Measurements from ENCODE around the gene L3MBTL4.

The L3MBTL4 gene

DNA sequence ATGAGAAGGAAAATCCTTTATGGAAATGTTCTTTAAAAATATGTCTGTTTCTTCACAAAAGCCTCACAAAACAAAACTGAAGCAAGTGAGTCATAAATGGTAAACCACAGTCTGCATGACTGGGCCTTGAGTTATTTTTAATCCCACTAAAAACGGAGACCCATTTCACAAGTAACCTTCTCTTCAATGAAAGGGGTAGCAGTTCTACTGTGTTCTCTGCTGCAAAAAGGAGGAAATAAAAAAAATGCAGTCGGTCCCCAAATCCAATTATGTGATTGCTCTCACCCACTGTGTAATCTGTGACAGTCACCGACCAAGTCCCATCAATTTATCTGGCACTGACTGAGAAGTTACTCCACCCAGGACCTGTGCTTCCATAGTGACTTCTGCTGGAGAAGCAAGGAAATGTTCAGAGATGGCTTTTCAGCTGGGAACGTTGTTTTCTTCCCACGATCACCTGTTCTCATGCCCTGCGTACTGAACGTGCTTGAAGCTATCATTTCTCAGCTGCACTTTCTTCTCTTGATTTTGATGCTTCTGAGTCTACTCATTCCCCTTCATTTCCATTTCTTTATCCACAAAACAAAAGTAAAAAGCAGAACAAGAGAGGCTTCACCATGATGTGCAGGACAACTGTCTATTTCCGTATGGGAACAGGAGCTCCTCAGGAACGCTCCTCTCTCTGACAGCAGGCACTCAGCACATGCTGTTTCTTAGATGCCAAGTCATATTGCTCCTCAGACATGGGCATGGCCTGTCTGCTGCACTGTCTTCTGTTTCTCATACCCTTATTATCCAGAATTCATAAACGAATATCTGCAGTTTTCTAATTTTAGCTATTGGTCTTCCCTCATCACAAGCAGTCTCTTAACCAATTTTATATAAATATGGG lies 439.4 kb downstream of the L3MBTL4 start:
- no peaks in the 10 kb centered on the region for H3K36me3 ChIP-seq (ENCODE audit: insufficient read depth, low read length)
- H3K4me3 ChIP-seq (ENCODE audit: low read depth in 1 of 2, low read length in 2 of 2), result no peak overlapping the region
- H3K9ac ChIP-seq (ENCODE audit: low read length), result no peak overlapping the region
- H3K27me3 ChIP-seq (ENCODE audit: control insufficient read depth in 1 of 2, insufficient read depth in 2 of 2, low read length in 2 of 2), result no peaks in the 10 kb centered on the region
- no peaks in the 10 kb centered on the region for H3K9me3 ChIP-seq (ENCODE audit: low read length)
- H3K4me1 ChIP-seq (ENCODE audit: insufficient read depth, low read length), result no peaks in the 10 kb centered on the region
- H3K27ac ChIP-seq (ENCODE audit: low read depth, low read length), result no peak overlapping the region

DNA sequence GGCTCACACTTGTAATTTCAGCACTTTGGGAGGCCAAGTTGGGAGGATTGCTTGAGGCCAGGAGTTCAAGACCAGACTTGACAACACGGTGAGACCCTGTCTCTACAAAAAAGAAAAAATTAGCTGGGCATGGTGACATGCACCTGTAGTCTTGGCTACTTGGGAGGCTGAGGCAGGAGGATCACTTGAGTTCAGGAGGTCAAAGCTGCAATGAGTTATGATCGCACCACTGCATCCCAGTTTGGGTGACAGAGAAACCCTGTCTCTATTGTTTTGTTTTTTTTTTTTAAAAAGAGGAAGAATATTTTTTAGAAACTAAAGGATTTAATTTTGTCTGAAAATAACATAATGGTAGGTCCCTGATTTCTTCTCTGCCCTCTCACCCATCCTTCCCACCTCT lies 440.0 kb downstream of the L3MBTL4 start:
- Histone ChIP-seq H3K9me3 (ENCODE audit: low read length) (no peaks in the 10 kb centered on the region), H3K9ac (ENCODE audit: low read length) (no peak overlapping the region), H3K4me3 (ENCODE audit: low read depth in 1 of 2, low read length in 2 of 2) (no peak overlapping the region), H3K27me3 (ENCODE audit: control insufficient read depth in 1 of 2, insufficient read depth in 2 of 2, low read length in 2 of 2) (no peaks in the 10 kb centered on the region), H3K4me1 (ENCODE audit: insufficient read depth, low read length) (no peaks in the 10 kb centered on the region), H3K36me3 (ENCODE audit: insufficient read depth, low read length) (no peaks in the 10 kb centered on the region), H3K27ac (ENCODE audit: low read depth, low read length) (no peak overlapping the region)

DNA sequence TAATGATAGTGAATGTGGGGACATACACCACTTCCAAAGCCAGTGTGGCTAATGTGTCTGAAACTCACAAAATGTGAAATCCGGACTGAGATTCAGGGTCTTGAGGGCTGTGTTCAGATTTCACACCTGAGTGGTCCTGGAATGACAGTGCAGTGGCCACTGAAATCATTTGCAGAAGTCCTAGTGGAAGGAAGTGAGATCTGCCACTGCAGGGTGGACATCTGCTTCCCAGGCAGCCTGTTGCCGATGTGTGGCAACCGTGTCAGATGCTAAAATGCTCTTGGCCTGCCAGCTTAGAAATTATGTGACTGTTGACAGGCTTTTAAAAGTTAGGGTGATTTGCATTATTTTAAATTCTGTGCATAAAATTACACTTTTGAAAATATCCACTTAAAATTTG lies 441.6 kb downstream of the L3MBTL4 start:
- Histone ChIP-seq H3K9ac (ENCODE audit: low read length) (no peak overlapping the region), H3K4me1 (ENCODE audit: insufficient read depth, low read length) (no peaks in the 10 kb centered on the region)

DNA sequence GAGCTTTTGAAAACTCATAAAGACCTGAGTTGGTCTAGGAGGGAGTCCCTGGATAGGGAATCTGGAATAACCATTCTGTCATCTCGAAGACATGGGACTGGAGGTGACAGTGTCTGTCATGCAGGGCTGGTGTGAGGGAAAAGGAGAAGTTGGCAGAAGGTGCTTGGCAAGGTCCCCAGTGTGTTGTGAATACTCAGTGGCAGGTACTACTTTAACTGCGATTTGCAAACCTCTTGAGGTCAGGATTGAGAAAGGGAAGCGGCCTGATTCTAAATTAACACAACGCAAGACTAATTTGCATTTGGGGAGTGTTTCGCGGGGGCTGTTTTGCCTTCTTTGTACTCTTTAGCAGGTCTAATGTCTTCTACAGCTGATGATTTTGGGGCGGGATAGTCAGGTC lies 442.4 kb downstream of the L3MBTL4 start:
- no peaks in the 10 kb centered on the region for H3K4me1 ChIP-seq (ENCODE audit: insufficient read depth, low read length)
- no peak overlapping the region for H3K4me3 ChIP-seq (ENCODE audit: low read depth in 1 of 2, low read length in 2 of 2)
- no peaks in the 10 kb centered on the region for H3K27me3 ChIP-seq (ENCODE audit: control insufficient read depth in 1 of 2, insufficient read depth in 2 of 2, low read length in 2 of 2)
- no peak overlapping the region for H3K27ac ChIP-seq (ENCODE audit: low read depth, low read length)
- no peaks in the 10 kb centered on the region for H3K36me3 ChIP-seq (ENCODE audit: insufficient read depth, low read length)
- H3K9me3 ChIP-seq (ENCODE audit: low read length), result no peaks in the 10 kb centered on the region
- H3K9ac ChIP-seq (ENCODE audit: low read length), result no peak overlapping the region

More for the DNA sequence above, 441.6 kb downstream of the L3MBTL4 start:
- Histone ChIP-seq H3K36me3 (ENCODE audit: insufficient read depth, low read length) (no peaks in the 10 kb centered on the region), H3K27me3 (ENCODE audit: control insufficient read depth in 1 of 2, insufficient read depth in 2 of 2, low read length in 2 of 2) (no peaks in the 10 kb centered on the region), H3K9me3 (ENCODE audit: low read length) (no peaks in the 10 kb centered on the region), H3K27ac (ENCODE audit: low read depth, low read length) (no peak overlapping the region), H3K4me3 (ENCODE audit: low read depth in 1 of 2, low read length in 2 of 2) (no peak overlapping the region)

DNA sequence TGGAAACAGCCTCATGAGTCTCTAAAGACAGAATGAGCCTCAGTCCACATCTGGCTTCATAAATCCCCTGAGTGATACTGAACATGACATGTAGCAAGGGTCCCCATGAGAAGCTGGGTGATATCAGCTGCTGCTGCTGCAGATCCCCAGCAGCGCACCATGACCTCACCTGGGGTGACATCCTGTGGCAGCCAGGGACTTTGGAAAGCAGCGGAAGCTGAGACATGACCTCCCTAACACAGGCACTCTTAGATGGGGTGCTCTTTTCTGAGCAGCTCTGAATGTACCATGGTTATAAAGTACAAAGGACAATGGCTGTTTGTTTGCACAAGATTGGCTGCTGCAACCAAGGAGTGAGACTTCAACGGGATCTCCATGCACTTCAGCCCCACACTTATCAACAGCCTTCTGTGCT lies 444.7 kb downstream of the L3MBTL4 start:
- no peak overlapping the region for H3K9ac ChIP-seq (ENCODE audit: low read length)
- H3K27ac ChIP-seq (ENCODE audit: low read depth, low read length), result no peak overlapping the region
- no peaks in the 10 kb centered on the region for H3K4me1 ChIP-seq (ENCODE audit: insufficient read depth, low read length)
- H3K36me3 ChIP-seq (ENCODE audit: insufficient read depth, low read length), result no peaks in the 10 kb centered on the region
- no peak overlapping the region for H3K4me3 ChIP-seq (ENCODE audit: low read depth in 1 of 2, low read length in 2 of 2)
- H3K9me3 ChIP-seq (ENCODE audit: low read length), result no peaks in the 10 kb centered on the region
- H3K27me3 ChIP-seq (ENCODE audit: control insufficient read depth in 1 of 2, insufficient read depth in 2 of 2, low read length in 2 of 2), result no peaks in the 10 kb centered on the region

DNA sequence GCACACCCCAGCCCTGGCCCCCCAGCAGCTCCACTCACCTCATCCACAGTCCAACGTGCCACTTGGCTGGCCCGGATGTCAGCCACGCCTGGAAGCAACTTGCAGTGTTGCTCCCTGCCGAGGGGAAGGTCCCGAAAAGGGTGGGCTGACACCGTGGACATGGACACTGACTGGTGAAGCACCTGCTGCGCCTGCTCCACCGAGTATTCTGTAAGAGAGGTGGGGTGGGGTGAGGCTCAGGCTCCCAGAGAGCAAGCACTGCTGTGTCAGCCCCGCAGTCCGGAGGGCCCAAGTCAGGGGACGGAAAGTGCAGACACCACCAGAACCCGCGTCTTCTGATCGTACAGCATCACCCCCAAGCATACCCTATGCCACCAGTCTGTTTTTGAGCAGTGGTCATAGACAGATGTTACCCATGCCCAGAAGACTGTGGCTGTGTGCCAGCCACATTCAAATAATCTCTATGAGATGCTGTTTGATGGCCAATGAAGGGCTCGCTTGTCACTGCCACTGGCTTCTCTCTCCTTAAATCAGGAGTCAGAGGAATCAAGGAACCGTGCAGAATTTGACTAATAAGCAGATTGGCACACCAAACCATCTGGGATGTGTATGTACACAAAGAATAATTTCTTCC lies 445.2 kb downstream of the L3MBTL4 start:
- H3K27ac ChIP-seq (ENCODE audit: low read depth, low read length), result no peak overlapping the region
- no peaks in the 10 kb centered on the region for H3K4me1 ChIP-seq (ENCODE audit: insufficient read depth, low read length)
- H3K9ac ChIP-seq (ENCODE audit: low read length), result no peak overlapping the region
- H3K36me3 ChIP-seq (ENCODE audit: insufficient read depth, low read length), result no peaks in the 10 kb centered on the region
- no peaks in the 10 kb centered on the region for H3K9me3 ChIP-seq (ENCODE audit: low read length)
- H3K4me3 ChIP-seq (ENCODE audit: low read depth in 1 of 2, low read length in 2 of 2), result no peak overlapping the region
- no peaks in the 10 kb centered on the region for H3K27me3 ChIP-seq (ENCODE audit: control insufficient read depth in 1 of 2, insufficient read depth in 2 of 2, low read length in 2 of 2)

DNA sequence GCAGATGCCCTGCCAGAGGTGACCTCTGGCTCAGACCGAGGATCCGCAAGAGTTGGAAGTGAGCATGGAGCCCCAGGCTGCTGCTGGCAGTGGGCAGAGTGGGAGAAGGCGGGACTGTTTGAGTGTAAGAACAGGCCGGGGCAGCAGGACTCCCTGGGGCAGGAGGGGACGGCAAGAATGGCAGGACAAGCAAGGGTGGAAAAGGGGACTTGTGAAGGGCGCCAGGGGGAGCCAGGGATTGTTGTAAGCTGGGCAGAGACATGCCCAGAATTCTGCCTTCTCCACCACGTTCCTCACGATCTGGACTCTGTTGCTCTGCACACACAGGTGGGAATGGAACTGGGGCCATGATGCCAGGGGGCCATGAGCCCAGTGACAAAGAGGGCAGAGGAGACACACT lies 447.0 kb downstream of the L3MBTL4 start:
- H3K9ac ChIP-seq (ENCODE audit: low read length), result no peak overlapping the region
- no peak overlapping the region for H3K27ac ChIP-seq (ENCODE audit: low read depth, low read length)
- H3K27me3 ChIP-seq (ENCODE audit: control insufficient read depth in 1 of 2, insufficient read depth in 2 of 2, low read length in 2 of 2), result no peaks in the 10 kb centered on the region
- H3K4me1 ChIP-seq (ENCODE audit: insufficient read depth, low read length), result no peaks in the 10 kb centered on the region
- H3K4me3 ChIP-seq (ENCODE audit: low read depth in 1 of 2, low read length in 2 of 2), result no peak overlapping the region
- no peaks in the 10 kb centered on the region for H3K9me3 ChIP-seq (ENCODE audit: low read length)
- H3K36me3 ChIP-seq (ENCODE audit: insufficient read depth, low read length), result no peaks in the 10 kb centered on the region

DNA sequence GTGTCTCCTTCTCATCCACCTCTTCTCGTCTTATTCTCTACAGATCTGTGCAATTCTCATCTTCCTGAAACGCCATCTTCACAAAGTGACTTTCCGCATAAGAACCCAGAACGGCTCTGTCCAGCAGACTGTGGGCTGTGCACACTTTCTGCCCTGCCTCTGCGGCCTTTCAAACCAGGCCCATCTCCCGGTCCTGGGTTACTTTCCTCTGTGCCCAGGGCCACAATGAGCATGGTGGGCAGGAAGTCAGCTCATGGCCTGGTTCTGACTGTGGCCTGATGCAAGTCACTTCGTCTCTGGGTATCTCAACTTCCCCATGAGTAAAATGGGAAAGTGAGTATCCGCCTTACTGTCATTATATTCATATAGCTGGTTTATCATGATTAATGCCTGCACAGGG lies 447.7 kb downstream of the L3MBTL4 start:
- H3K9ac ChIP-seq (ENCODE audit: low read length), result no peak overlapping the region
- no peak overlapping the region for H3K27ac ChIP-seq (ENCODE audit: low read depth, low read length)
- H3K4me1 ChIP-seq (ENCODE audit: insufficient read depth, low read length), result no peaks in the 10 kb centered on the region
- no peak overlapping the region for H3K4me3 ChIP-seq (ENCODE audit: low read depth in 1 of 2, low read length in 2 of 2)
- no peaks in the 10 kb centered on the region for H3K36me3 ChIP-seq (ENCODE audit: insufficient read depth, low read length)
- no peaks in the 10 kb centered on the region for H3K9me3 ChIP-seq (ENCODE audit: low read length)
- H3K27me3 ChIP-seq (ENCODE audit: control insufficient read depth in 1 of 2, insufficient read depth in 2 of 2, low read length in 2 of 2), result no peaks in the 10 kb centered on the region

DNA sequence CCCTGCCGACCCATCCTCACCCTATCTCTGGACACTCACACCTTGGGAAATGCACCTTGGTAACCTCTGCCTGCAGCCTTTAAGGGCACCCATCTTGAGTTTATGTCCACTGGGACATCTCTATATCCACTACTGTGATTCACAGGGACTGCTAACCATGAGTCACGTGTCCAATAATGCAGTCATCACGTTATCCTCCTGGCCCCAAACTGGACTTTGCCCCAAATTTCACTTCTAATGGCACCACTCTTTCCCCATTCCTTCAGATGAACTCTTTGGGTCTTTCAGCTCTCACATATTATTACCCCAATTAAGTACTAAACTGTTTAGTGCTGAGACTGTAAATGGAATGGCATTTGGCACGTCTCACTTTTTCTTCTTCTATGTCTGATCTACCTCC lies 448.2 kb downstream of the L3MBTL4 start:
- Histone ChIP-seq H3K27ac (ENCODE audit: low read depth, low read length) (no peak overlapping the region), H3K27me3 (ENCODE audit: control insufficient read depth in 1 of 2, insufficient read depth in 2 of 2, low read length in 2 of 2) (no peaks in the 10 kb centered on the region), H3K4me3 (ENCODE audit: low read depth in 1 of 2, low read length in 2 of 2) (no peak overlapping the region), H3K9me3 (ENCODE audit: low read length) (no peaks in the 10 kb centered on the region), H3K36me3 (ENCODE audit: insufficient read depth, low read length) (no peaks in the 10 kb centered on the region), H3K4me1 (ENCODE audit: insufficient read depth, low read length) (no peaks in the 10 kb centered on the region), H3K9ac (ENCODE audit: low read length) (no peak overlapping the region)

DNA sequence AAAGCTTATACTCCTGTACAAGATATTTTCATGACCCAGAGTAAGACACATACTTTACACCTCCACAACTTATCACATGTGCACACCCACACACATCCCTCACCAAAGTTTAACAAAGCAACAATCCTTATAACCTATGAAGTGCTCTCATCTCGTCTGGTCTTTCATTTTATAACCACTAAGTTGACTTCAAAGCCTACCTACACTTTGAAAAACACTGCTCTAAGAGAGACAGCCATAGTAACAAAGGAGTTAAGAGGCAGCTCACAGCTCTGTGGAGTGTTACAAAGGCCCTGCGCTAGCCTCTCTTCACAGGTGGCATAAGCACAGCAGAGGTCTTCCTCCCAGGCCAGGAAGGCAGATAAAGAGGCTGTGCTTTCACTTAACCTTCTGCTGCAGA lies 449.7 kb downstream of the L3MBTL4 start:
- Histone ChIP-seq H3K9ac (ENCODE audit: low read length) (no peak overlapping the region), H3K4me1 (ENCODE audit: insufficient read depth, low read length) (no peaks in the 10 kb centered on the region), H3K27me3 (ENCODE audit: control insufficient read depth in 1 of 2, insufficient read depth in 2 of 2, low read length in 2 of 2) (no peaks in the 10 kb centered on the region), H3K4me3 (ENCODE audit: low read depth in 1 of 2, low read length in 2 of 2) (no peak overlapping the region), H3K36me3 (ENCODE audit: insufficient read depth, low read length) (no peaks in the 10 kb centered on the region), H3K27ac (ENCODE audit: low read depth, low read length) (no peak overlapping the region), H3K9me3 (ENCODE audit: low read length) (no peaks in the 10 kb centered on the region)

DNA sequence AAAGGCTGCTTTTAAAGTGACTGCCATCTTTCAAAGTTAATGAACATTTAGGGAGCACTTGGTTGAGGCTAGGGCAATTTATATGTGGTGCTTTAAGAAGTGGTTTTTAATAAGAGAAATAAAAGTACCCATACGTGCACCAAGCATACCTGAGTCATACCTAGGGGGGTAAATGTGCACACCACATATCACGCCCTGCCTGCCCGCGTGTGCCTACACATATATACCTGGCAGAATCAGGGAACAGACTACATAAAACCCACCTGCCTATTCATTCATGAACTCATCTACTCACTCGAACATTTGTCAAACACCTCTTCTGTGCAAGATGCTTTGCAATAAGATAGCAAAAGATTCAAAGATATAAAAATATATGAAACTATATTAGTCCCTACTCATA lies 450.1 kb downstream of the L3MBTL4 start:
- H3K4me1 ChIP-seq (ENCODE audit: insufficient read depth, low read length), result no peaks in the 10 kb centered on the region
- H3K9me3 ChIP-seq (ENCODE audit: low read length), result no peaks in the 10 kb centered on the region
- H3K4me3 ChIP-seq (ENCODE audit: low read depth in 1 of 2, low read length in 2 of 2), result no peak overlapping the region
- no peaks in the 10 kb centered on the region for H3K36me3 ChIP-seq (ENCODE audit: insufficient read depth, low read length)
- H3K9ac ChIP-seq (ENCODE audit: low read length), result no peak overlapping the region
- no peak overlapping the region for H3K27ac ChIP-seq (ENCODE audit: low read depth, low read length)
- no peaks in the 10 kb centered on the region for H3K27me3 ChIP-seq (ENCODE audit: control insufficient read depth in 1 of 2, insufficient read depth in 2 of 2, low read length in 2 of 2)

DNA sequence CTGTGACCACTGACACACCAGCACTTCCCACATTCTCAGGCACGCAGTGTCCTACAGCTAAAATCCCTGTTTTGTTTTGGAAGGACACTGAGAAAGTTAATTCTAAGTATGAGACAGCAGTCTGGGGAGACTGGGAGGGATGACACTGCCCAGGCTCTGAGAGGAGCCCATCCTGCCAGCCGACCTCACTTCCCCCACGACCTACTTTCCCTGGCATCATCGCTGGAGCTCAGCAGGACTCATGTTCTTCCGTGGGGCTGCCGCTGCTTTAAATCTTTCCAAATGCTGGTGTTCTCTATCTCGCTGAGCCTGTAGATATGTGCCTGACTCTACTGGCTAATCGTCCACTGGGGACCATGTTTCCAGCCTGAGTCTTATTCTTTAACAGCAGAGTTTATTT lies 450.6 kb downstream of the L3MBTL4 start:
- no peaks in the 10 kb centered on the region for H3K27me3 ChIP-seq (ENCODE audit: control insufficient read depth in 1 of 2, insufficient read depth in 2 of 2, low read length in 2 of 2)
- no peak overlapping the region for H3K27ac ChIP-seq (ENCODE audit: low read depth, low read length)
- no peaks in the 10 kb centered on the region for H3K4me1 ChIP-seq (ENCODE audit: insufficient read depth, low read length)
- no peaks in the 10 kb centered on the region for H3K9me3 ChIP-seq (ENCODE audit: low read length)
- no peak overlapping the region for H3K4me3 ChIP-seq (ENCODE audit: low read depth in 1 of 2, low read length in 2 of 2)
- no peaks in the 10 kb centered on the region for H3K36me3 ChIP-seq (ENCODE audit: insufficient read depth, low read length)
- no peak overlapping the region for H3K9ac ChIP-seq (ENCODE audit: low read length)
